Measurements from ENCODE around the gene GRXCR2.

Gene GRXCR2

DNA sequence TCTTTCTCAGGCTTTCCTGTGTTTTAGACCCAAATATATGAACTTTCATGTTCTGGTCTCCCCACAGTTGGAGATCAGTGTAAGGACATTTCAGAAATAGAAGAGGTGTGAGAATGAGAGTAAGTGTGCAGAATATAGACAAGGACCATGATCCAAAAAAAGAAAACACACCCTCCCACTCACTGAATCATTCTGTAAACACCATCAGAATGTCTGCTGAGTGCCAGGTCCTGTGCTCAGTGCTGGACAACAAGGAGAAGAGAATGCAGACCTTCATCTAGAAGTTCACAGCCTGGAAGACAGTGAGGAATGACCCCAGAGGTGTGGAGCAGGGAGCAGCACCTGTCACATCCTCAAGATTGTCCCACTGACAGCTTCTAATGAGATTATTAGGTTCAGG is 44.5 kb upstream of the GRXCR2 start:
- H3K4me1 ChIP-seq (ENCODE audit: control insufficient read depth, low read depth, low read length) = no peaks in the 10 kb centered on the region
- no peak overlapping the region for H3K56ac ChIP-seq (ENCODE audit: low read length)
- H3K4me3 ChIP-seq (ENCODE audit: low read length) = no peak overlapping the region
- H3K79me2 ChIP-seq (ENCODE audit: control insufficient read depth, insufficient read depth, low read length) = no peaks in the 10 kb centered on the region
- H3K18ac ChIP-seq (ENCODE audit: low read length) = no peak overlapping the region
- no peak overlapping the region for H2BK120ac ChIP-seq (ENCODE audit: low read depth, low read length)
- H4K5ac ChIP-seq (ENCODE audit: low read length) = no peak overlapping the region
- no peak overlapping the region for H3K23ac ChIP-seq (ENCODE audit: low read length)
- H2BK5ac ChIP-seq (ENCODE audit: low read length) = no peak overlapping the region
- H2AK5ac ChIP-seq (ENCODE audit: low read length) = no peak overlapping the region
- H3K27me3 ChIP-seq (ENCODE audit: insufficient read depth, low read length, poor library complexity) = no peaks in the 10 kb centered on the region
- no peak overlapping the region for H3K4me2 ChIP-seq (ENCODE audit: low read length)
- no peak for DNase-seq
- no peak overlapping the region for H3K4ac ChIP-seq (ENCODE audit: low read depth, low read length)
- H2BK15ac ChIP-seq (replicated peaks; ENCODE audit: low read depth) = no peak overlapping the region
- no peaks in the 10 kb centered on the region for H3K36me3 ChIP-seq (ENCODE audit: control insufficient read depth, insufficient read depth, low read length)
- no peak overlapping the region for H3K27ac ChIP-seq (ENCODE audit: low read depth, low read length)
- H4K8ac ChIP-seq (ENCODE audit: low read depth, low read length) = no peak overlapping the region
- no peak overlapping the region for H3K9ac ChIP-seq (ENCODE audit: low read length)
- H3K79me1 ChIP-seq (ENCODE audit: low read length) = no peaks in the 10 kb centered on the region

DNA sequence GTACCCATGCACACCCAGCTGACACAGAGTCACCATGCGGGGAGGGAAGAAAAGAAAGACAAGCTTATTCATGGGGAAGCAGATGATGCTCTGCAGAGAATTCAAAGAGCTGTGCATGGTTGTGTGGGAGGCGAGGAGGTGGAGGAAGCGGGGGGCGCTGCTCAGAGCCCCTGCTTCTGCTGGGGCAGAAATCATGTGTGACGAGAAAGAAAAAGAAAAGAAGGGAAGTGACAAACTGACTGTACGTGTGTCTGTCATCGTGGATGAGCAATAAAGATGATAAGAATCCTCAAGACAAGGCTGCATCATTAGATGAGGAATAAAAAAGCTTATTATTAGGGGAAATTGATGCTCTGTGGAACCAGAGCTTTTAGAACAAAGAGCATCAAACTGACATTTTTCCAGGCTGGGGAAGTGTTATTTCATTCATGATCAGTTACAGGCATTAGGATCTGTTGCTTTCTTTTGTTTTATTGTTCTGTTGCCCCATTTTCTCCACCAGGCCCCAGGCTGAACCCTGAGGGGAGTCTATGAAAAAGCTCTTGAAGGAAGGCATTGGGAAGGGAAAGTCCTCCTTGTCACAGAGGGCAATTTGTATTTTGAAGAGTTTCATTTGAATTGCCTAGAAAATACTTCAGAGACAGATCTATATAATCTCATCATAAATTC is 43.3 kb upstream of the GRXCR2 start:
- Histone ChIP-seq H3K4me1 (ENCODE audit: control insufficient read depth, low read depth, low read length) (no peaks in the 10 kb centered on the region), H3K79me2 (ENCODE audit: control insufficient read depth, insufficient read depth, low read length) (no peaks in the 10 kb centered on the region), H3K9ac (ENCODE audit: low read length) (no peak overlapping the region), H3K27me3 (ENCODE audit: insufficient read depth, low read length, poor library complexity) (no peaks in the 10 kb centered on the region), H3K4me3 (ENCODE audit: low read length) (no peak overlapping the region), H2BK120ac (ENCODE audit: low read depth, low read length) (no peak overlapping the region), H2BK5ac (ENCODE audit: low read length) (no peak overlapping the region), H3K56ac (ENCODE audit: low read length) (no peak overlapping the region), H3K79me1 (ENCODE audit: low read length) (no peaks in the 10 kb centered on the region), H2AK5ac (ENCODE audit: low read length) (no peak overlapping the region), H3K27ac (ENCODE audit: low read depth, low read length) (no peak overlapping the region), H3K4ac (ENCODE audit: low read depth, low read length) (no peak overlapping the region), H3K18ac (ENCODE audit: low read length) (no peak overlapping the region), H3K4me2 (ENCODE audit: low read length) (no peak overlapping the region), H2BK15ac (replicated peaks; ENCODE audit: low read depth) (no peak overlapping the region), H3K23ac (ENCODE audit: low read length) (no peak overlapping the region), H3K36me3 (ENCODE audit: control insufficient read depth, insufficient read depth, low read length) (no peaks in the 10 kb centered on the region), H4K8ac (ENCODE audit: low read depth, low read length) (no peak overlapping the region), H4K5ac (ENCODE audit: low read length) (no peak overlapping the region)
- no CpG with 5 or more reads among the region's 7 CpGs for WGBS (ENCODE audit: extremely low coverage, insufficient coverage, low lambda C conversion rate)
- DNase-seq = no peak

DNA sequence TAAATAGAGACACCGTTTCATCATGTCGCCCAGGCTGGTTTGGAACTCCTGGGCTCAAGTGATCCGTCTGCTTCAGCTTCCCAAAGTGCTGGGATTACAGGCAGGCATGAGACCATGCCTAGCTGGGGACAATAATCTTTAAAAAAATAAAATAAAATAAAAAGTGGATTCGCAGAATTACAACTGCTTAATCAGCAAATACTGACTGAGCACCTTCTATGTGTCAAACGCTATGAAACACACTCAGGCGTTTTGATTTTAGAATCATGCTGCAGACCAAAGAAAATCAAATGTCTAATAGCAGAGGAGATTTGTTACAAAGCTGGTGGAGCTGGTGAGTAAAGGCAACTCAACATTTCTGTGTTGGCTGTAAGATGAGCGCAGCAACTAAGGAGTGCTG is 40.9 kb upstream of the GRXCR2 start:
- Histone ChIP-seq H3K79me2 (ENCODE audit: control insufficient read depth, insufficient read depth, low read length) (no peaks in the 10 kb centered on the region), H4K5ac (ENCODE audit: low read length) (no peak overlapping the region), H3K18ac (ENCODE audit: low read length) (no peak overlapping the region), H3K79me1 (ENCODE audit: low read length) (no peaks in the 10 kb centered on the region), H3K9ac (ENCODE audit: low read length) (no peak overlapping the region), H3K27ac (ENCODE audit: low read depth, low read length) (no peak overlapping the region), H3K56ac (ENCODE audit: low read length) (no peak overlapping the region), H2BK5ac (ENCODE audit: low read length) (no peak overlapping the region), H3K27me3 (ENCODE audit: insufficient read depth, low read length, poor library complexity) (no peaks in the 10 kb centered on the region), H2BK120ac (ENCODE audit: low read depth, low read length) (no peak overlapping the region), H3K4me1 (ENCODE audit: control insufficient read depth, low read depth, low read length) (no peaks in the 10 kb centered on the region), H3K23ac (ENCODE audit: low read length) (no peak overlapping the region), H3K4ac (ENCODE audit: low read depth, low read length) (no peak overlapping the region), H3K4me3 (ENCODE audit: low read length) (no peak overlapping the region), H2AK5ac (ENCODE audit: low read length) (no peak overlapping the region), H4K8ac (ENCODE audit: low read depth, low read length) (no peak overlapping the region), H2BK15ac (replicated peaks; ENCODE audit: low read depth) (no peak overlapping the region), H3K36me3 (ENCODE audit: control insufficient read depth, insufficient read depth, low read length) (no peaks in the 10 kb centered on the region), H3K4me2 (ENCODE audit: low read length) (no peak overlapping the region)
- no CpG with 5 or more reads among the region's 7 CpGs for WGBS (ENCODE audit: extremely low coverage, insufficient coverage, low lambda C conversion rate)
- no peak for DNase-seq

DNA sequence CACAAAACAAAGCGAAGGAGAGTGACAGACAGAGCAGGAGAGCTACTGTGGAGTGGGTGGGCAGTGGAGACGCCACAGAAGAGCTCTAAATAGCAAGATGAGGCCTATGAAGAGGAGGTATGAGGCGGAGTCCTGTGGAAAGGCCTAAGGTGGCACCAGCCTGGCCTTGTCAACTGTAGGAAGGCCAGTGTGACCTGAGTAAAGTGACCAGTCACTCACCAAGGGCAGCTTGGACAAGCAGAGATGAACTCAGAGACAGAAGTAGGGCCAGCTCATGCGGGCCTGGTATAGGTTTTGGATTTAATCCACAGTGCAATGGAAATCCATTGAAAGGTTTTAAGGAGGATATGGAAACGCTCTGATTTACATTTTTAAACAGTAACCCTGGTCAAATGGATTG is 39.8 kb upstream of the GRXCR2 start:
- H2BK5ac ChIP-seq (ENCODE audit: low read length) = no peak overlapping the region
- no peak overlapping the region for H2BK120ac ChIP-seq (ENCODE audit: low read depth, low read length)
- H3K4me3 ChIP-seq (ENCODE audit: low read length) = no peak overlapping the region
- no peak overlapping the region for H3K56ac ChIP-seq (ENCODE audit: low read length)
- H3K27me3 ChIP-seq (ENCODE audit: insufficient read depth, low read length, poor library complexity) = no peaks in the 10 kb centered on the region
- no peaks in the 10 kb centered on the region for H3K79me1 ChIP-seq (ENCODE audit: low read length)
- no peak overlapping the region for H3K9ac ChIP-seq (ENCODE audit: low read length)
- no peak for DNase-seq
- no peak overlapping the region for H2AK5ac ChIP-seq (ENCODE audit: low read length)
- no peak overlapping the region for H3K18ac ChIP-seq (ENCODE audit: low read length)
- H3K36me3 ChIP-seq (ENCODE audit: control insufficient read depth, insufficient read depth, low read length) = no peaks in the 10 kb centered on the region
- no peaks in the 10 kb centered on the region for H3K4me1 ChIP-seq (ENCODE audit: control insufficient read depth, low read depth, low read length)
- H2BK15ac ChIP-seq (replicated peaks; ENCODE audit: low read depth) = no peak overlapping the region
- H3K4ac ChIP-seq (ENCODE audit: low read depth, low read length) = no peak overlapping the region
- H3K4me2 ChIP-seq (ENCODE audit: low read length) = no peak overlapping the region
- H4K8ac ChIP-seq (ENCODE audit: low read depth, low read length) = no peak overlapping the region
- H3K23ac ChIP-seq (ENCODE audit: low read length) = no peak overlapping the region
- no peaks in the 10 kb centered on the region for H3K79me2 ChIP-seq (ENCODE audit: control insufficient read depth, insufficient read depth, low read length)
- no peak overlapping the region for H3K27ac ChIP-seq (ENCODE audit: low read depth, low read length)
- WGBS (ENCODE audit: extremely low coverage, insufficient coverage, low lambda C conversion rate) = no CpG with 5 or more reads among the region's 5 CpGs
- no peak overlapping the region for H4K5ac ChIP-seq (ENCODE audit: low read length)

DNA sequence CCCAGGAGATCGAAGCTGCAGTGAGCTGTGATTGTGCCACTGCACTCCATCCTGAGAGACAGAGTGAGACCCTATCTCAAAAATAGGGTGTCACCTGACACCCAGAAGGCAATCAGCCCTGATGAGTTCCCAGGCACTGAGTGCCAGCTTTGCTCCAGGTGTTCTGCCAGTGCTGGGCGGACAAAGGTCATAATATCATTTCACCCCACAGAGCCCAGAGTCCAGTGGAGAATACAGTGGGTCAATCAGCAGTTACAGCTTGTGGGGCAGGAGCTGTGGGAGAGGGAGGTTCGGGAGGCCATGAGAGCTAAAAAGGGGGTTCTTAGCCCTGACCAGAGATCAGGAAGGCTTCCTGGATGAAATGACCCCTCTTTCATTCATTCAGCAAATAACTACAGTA is 39.2 kb upstream of the GRXCR2 start:
- Histone ChIP-seq H3K27me3 (ENCODE audit: insufficient read depth, low read length, poor library complexity) (no peaks in the 10 kb centered on the region), H3K23ac (ENCODE audit: low read length) (peak overlapping the region; percentile 15), H3K79me1 (ENCODE audit: low read length) (no peaks in the 10 kb centered on the region), H3K4ac (ENCODE audit: low read depth, low read length) (no peak overlapping the region), H3K4me1 (ENCODE audit: control insufficient read depth, low read depth, low read length) (no peaks in the 10 kb centered on the region), H3K79me2 (ENCODE audit: control insufficient read depth, insufficient read depth, low read length) (no peaks in the 10 kb centered on the region), H3K56ac (ENCODE audit: low read length) (no peak overlapping the region), H3K27ac (ENCODE audit: low read depth, low read length) (no peak overlapping the region), H3K18ac (ENCODE audit: low read length) (no peak overlapping the region), H2BK15ac (replicated peaks; ENCODE audit: low read depth) (no peak overlapping the region), H4K8ac (ENCODE audit: low read depth, low read length) (no peak overlapping the region), H2BK5ac (ENCODE audit: low read length) (no peak overlapping the region), H2BK120ac (ENCODE audit: low read depth, low read length) (no peak overlapping the region), H3K4me3 (ENCODE audit: low read length) (no peak overlapping the region), H4K5ac (ENCODE audit: low read length) (no peak overlapping the region), H3K9ac (ENCODE audit: low read length) (no peak overlapping the region), H3K36me3 (ENCODE audit: control insufficient read depth, insufficient read depth, low read length) (no peaks in the 10 kb centered on the region), H2AK5ac (ENCODE audit: low read length) (no peak overlapping the region), H3K4me2 (ENCODE audit: low read length) (no peak overlapping the region)
- no peak for DNase-seq
- no CpG with 5 or more reads among the region's 3 CpGs for WGBS (ENCODE audit: extremely low coverage, insufficient coverage, low lambda C conversion rate)

DNA sequence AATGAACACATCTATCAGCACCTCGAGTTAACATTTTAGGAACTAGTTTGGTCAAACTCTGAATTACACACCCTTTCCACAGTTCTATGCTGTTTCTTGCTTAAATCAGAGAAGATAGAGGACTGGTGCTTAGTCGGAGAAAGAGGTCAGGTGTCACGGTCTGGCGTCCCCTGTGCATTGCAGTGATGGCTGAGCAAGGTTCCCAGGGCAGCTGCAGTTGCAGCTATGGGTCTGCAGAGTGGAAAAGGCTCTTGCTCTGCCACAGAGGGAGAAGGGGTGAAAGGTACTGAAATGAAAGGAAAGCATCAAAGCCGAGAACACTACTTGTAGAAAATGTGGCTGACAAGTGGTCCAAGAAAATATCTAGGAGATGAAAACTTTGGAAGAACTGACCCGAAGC is 38.4 kb upstream of the GRXCR2 start:
- no peaks in the 10 kb centered on the region for H3K4me1 ChIP-seq (ENCODE audit: control insufficient read depth, low read depth, low read length)
- no peak overlapping the region for H4K5ac ChIP-seq (ENCODE audit: low read length)
- H3K18ac ChIP-seq (ENCODE audit: low read length) = no peak overlapping the region
- H3K79me1 ChIP-seq (ENCODE audit: low read length) = no peaks in the 10 kb centered on the region
- no peak overlapping the region for H3K23ac ChIP-seq (ENCODE audit: low read length)
- H3K79me2 ChIP-seq (ENCODE audit: control insufficient read depth, insufficient read depth, low read length) = no peaks in the 10 kb centered on the region
- no peak overlapping the region for H3K9ac ChIP-seq (ENCODE audit: low read length)
- no peak overlapping the region for H3K4ac ChIP-seq (ENCODE audit: low read depth, low read length)
- no peak overlapping the region for H4K8ac ChIP-seq (ENCODE audit: low read depth, low read length)
- no peak overlapping the region for H3K56ac ChIP-seq (ENCODE audit: low read length)
- no peak overlapping the region for H2AK5ac ChIP-seq (ENCODE audit: low read length)
- no peaks in the 10 kb centered on the region for H3K36me3 ChIP-seq (ENCODE audit: control insufficient read depth, insufficient read depth, low read length)
- H3K27ac ChIP-seq (ENCODE audit: low read depth, low read length) = no peak overlapping the region
- H3K4me3 ChIP-seq (ENCODE audit: low read length) = no peak overlapping the region
- no peak overlapping the region for H2BK5ac ChIP-seq (ENCODE audit: low read length)
- H2BK120ac ChIP-seq (ENCODE audit: low read depth, low read length) = no peak overlapping the region
- DNase-seq = no peak
- WGBS (ENCODE audit: extremely low coverage, insufficient coverage, low lambda C conversion rate) = no CpG with 5 or more reads among the region's 6 CpGs
- H3K27me3 ChIP-seq (ENCODE audit: insufficient read depth, low read length, poor library complexity) = no peaks in the 10 kb centered on the region
- H3K4me2 ChIP-seq (ENCODE audit: low read length) = no peak overlapping the region
- no peak overlapping the region for H2BK15ac ChIP-seq (replicated peaks; ENCODE audit: low read depth)
